Testis (tissue), 3 donors: ENCODE results near the gene DYNLRB2. TPM values are rescaled to one million over a fixed set of nuclear protein-coding genes. Genes with fewer than 3 reads are reported as not detected.

ENCODE experiments used
- DNase-seq: peaks from one replicate; pipeline ENCODE4 v3.0.0-alpha.2; 2019
- H3K27ac ChIP-seq, 2 donors: fragments of 200-600 bp; sonication (generic); one replicate each; pipeline ENCODE4 v1.5.1; 2019
- H3K27me3 ChIP-seq: fragments of 200-600 bp; sonication (generic); one replicate; pipeline ENCODE4 v1.5.1; 2019
- H3K36me3 ChIP-seq: fragments of 200-600 bp; sonication (generic); one replicate; pipeline ENCODE4 v1.5.1; 2017; ENCODE audit warnings: low read depth; ENCODE audit errors: missing control alignments
- H3K4me1 ChIP-seq: fragments of 200-600 bp; sonication (generic); one replicate; pipeline ENCODE4 v1.5.1; 2019
- H3K4me3 ChIP-seq, 2 donors: fragments of 200-600 bp; sonication (generic); one replicate each; pipeline ENCODE4 v1.5.1; 2017 to 2019
- H3K9me3 ChIP-seq: fragments of 200-600 bp; sonication (generic); one replicate; pipeline ENCODE4 v1.5.1; 2017
- POLR2A ChIP-seq: fragments of 450-650 bp; IDR thresholded peaks from one replicate; pipeline ENCODE4 v1.6.1; 2017; ENCODE audit warnings: antibody characterized with exemption, mild to moderate bottlenecking, moderate library complexity
- WGBS, 2 donors: methylation state at CpG; one replicate each; pipeline ENCODE4 v1.1.5; 2018; 5-methylcytosine and 5-hydroxymethylcytosine counted together
- intact Hi-C: fragments of 100-400 bp; cut with DNase I; formaldehyde crosslinking; loops from one replicate; pipeline ENCODE4 v1.15.1; 2023; ENCODE audit warnings: low total_unique reads
- polyA plus RNA-seq: library from polyadenylated mRNA; stranded (reverse); fragments of 350-450 nt; fragmentation: Illumina TruSeq; extraction: RNeasy Lipid Tissue Mini Kit (QIAGEN cat#74804); gene quantifications from one replicate; pipeline ENCODE4 v1.2.3, GENCODE V29; 2014; ENCODE audit warnings: low read depth, low replicate concordance; ENCODE audit not compliant: insufficient read depth
- total RNA-seq, 2 donors: library from RNA; depleted of rRNA; stranded (reverse); fragments of >200 nt; gene quantifications; one replicate each; pipeline ENCODE4 v1.2.3, GENCODE V29; 2016
- TF ChIP-seq, protein P1 (sequence below), 3 experiments: fragments of 450-650 bp in 2 of 3; fragments of 200-600 bp in 1 of 3; sonication (generic) in 1 of 3; IDR thresholded peaks; one replicate each; pipeline ENCODE4 v1.5.1; 2016 to 2019; ENCODE audit warnings: antibody characterized with exemption in 3 of 3, mild to moderate bottlenecking in 2 of 3, moderate library complexity in 1 of 3

DYNLRB2 gene
- total and polyA plus RNA-seq, 3 donors from 2014 or later = 95.3 to 436 (median 153) TPM

DNA sequence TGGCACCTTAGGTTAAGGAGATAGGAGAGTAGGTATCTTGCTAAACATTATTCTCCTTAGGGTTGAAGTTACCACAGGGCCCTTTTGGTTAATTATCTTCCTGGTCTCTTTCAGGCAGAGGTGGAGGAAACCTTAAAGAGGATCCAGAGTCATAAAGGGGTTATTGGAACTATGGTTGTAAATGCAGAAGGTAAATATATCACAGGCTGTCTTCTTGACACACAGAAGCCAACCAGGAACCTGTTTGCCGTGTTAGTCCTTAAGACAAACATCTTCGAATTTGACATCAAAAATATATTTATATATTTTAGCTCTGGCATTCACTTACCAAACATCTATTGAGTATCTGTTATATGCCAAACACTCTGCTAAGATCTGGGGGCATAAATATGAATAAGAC lies 2.4 kb downstream of the DYNLRB2 start:
- Histone ChIP-seq H3K36me3 (no peaks in the 10 kb centered on the region), H3K4me3 (no peak overlapping the region), H3K4me1 (no peaks in the 10 kb centered on the region), H3K9me3 (no peaks in the 10 kb centered on the region), H3K27ac (no peak overlapping the region), H3K27me3 (no peaks in the 10 kb centered on the region)
- intact Hi-C loops = no loop called here
- no peak for DNase-seq
- TF ChIP-seq, protein P1, sequence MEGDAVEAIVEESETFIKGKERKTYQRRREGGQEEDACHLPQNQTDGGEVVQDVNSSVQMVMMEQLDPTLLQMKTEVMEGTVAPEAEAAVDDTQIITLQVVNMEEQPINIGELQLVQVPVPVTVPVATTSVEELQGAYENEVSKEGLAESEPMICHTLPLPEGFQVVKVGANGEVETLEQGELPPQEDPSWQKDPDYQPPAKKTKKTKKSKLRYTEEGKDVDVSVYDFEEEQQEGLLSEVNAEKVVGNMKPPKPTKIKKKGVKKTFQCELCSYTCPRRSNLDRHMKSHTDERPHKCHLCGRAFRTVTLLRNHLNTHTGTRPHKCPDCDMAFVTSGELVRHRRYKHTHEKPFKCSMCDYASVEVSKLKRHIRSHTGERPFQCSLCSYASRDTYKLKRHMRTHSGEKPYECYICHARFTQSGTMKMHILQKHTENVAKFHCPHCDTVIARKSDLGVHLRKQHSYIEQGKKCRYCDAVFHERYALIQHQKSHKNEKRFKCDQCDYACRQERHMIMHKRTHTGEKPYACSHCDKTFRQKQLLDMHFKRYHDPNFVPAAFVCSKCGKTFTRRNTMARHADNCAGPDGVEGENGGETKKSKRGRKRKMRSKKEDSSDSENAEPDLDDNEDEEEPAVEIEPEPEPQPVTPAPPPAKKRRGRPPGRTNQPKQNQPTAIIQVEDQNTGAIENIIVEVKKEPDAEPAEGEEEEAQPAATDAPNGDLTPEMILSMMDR (IDR thresholded peaks at IDR 0.05) = no peak
- no peak for TF ChIP-seq POLR2A
- 73 to 84% methylated on average over 2 of the region's 2 CpGs for WGBS, 2 donors

DNA sequence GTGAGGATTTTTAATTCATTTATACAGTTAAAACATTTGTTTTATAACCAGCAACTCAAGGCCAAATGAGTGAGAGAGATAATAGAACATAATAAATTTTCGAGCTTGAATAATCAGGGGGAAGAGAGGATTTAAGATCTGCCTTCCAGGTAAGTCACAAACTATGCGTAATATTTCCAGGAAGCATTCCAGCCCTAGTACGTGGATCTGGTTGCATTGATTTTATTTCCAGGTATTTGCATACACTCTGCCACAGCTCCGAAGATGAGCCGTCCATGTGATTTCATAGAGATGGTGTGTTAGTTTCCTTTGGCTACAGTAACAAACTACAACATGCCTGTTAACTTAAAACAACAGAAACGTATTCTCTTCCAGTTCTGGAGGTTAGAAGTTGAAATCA lies 3.5 kb downstream of the DYNLRB2 start:
- H3K9me3 ChIP-seq = no peaks in the 10 kb centered on the region
- H3K27me3 ChIP-seq = no peaks in the 10 kb centered on the region
- WGBS, 2 donors = 80 to 86% methylated on average over 6 of the region's 6 CpGs
- H3K4me1 ChIP-seq = no peaks in the 10 kb centered on the region
- no peak for DNase-seq
- TF ChIP-seq, protein P1 (IDR thresholded peaks at IDR 0.05) = no peak
- no peak for TF ChIP-seq POLR2A
- no peak overlapping the region for H3K27ac ChIP-seq
- H3K4me3 ChIP-seq = no peak overlapping the region
- no peaks in the 10 kb centered on the region for H3K36me3 ChIP-seq
- intact Hi-C loops = no loop called here

DNA sequence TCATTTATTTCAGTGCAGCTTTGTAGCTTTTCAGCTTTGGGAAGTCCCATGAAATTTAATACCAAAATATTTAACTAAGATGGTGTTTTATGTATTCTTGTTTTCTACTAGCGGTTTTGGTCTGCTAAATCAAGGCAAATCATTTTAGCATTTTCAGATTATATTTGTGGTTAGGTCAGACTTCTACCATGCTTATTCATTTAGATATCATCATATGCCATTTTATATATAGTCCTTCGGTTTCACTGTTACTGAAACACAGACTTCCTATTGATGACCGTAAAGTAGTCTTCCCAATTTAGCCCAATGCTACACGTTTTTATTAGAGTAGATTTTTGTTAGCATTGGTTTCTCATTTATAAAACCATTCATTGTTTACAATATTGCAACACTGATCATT lies 5.5 kb downstream of the DYNLRB2 start:
- H3K4me3 ChIP-seq = no peak overlapping the region
- H3K4me1 ChIP-seq = no peaks in the 10 kb centered on the region
- no peaks in the 10 kb centered on the region for H3K27me3 ChIP-seq
- intact Hi-C loops = no loop called here
- no peak for DNase-seq
- H3K36me3 ChIP-seq = no peaks in the 10 kb centered on the region
- no peaks in the 10 kb centered on the region for H3K9me3 ChIP-seq
- no peak for TF ChIP-seq POLR2A
- TF ChIP-seq, protein P1 (IDR thresholded peaks at IDR 0.05) = no peak
- WGBS, 2 donors = 82% methylated on average over 4 of the region's 4 CpGs
- H3K27ac ChIP-seq = no peak overlapping the region

DNA sequence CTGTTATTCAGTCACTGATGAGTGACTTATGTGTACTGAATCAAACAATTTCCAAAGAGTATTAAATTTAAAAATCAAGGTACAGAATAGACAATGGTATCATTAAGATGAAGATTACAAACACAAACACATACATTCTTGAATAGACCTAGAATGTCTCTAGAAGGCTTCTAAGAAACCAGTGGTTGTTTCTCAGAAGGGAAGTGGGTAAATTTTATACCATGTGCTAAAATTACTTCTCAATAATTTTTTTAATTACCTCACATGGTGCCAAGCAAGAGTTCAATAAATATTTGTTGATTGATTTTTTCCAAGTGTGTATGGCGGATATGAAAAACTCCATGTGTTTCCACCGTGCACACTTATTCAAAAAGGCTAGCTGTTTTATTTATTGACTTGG lies 6.4 kb downstream of the DYNLRB2 start:
- DNase-seq = no peak
- intact Hi-C loops = no loop called here

DNA sequence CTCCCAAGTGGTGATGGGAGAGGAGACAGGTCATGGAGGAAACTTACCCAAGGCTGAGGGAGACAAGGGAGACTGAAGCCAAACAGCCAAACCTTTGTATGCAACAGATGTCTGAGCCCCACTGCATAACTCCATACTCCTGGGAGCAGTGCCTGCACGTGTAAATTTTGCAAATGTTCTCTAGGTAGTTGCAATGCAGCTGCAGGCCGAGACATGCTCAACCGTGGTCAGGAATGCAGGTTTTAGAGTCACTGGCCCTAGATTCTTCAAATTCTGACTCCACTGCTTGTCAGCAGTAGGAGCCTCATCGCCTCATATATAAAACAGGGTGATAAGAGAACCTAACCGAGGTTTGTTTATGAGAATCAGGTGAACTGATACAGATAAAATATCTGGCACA lies 11.5 kb downstream of the DYNLRB2 start:
- intact Hi-C loops = no loop called here
- H3K4me3 ChIP-seq = no peak overlapping the region
- no peaks in the 10 kb centered on the region for H3K9me3 ChIP-seq
- no peaks in the 10 kb centered on the region for H3K27me3 ChIP-seq
- DNase-seq = no peak
- no peaks in the 10 kb centered on the region for H3K36me3 ChIP-seq
- H3K27ac ChIP-seq = no peak overlapping the region
- no peaks in the 10 kb centered on the region for H3K4me1 ChIP-seq
- WGBS, 2 donors = 58 to 60% methylated on average over 5 of the region's 5 CpGs
- TF ChIP-seq, protein P1 (IDR thresholded peaks at IDR 0.05) = no peak
- no peak for TF ChIP-seq POLR2A

More for the DNA sequence above, 6.4 kb downstream of the DYNLRB2 start:
- Histone ChIP-seq H3K4me1 (no peaks in the 10 kb centered on the region), H3K27me3 (no peaks in the 10 kb centered on the region), H3K9me3 (no peaks in the 10 kb centered on the region), H3K36me3 (no peaks in the 10 kb centered on the region), H3K4me3 (no peak overlapping the region), H3K27ac (no peak overlapping the region)
- WGBS, 2 donors = 81 to 93% methylated on average over 2 of the region's 2 CpGs
- TF ChIP-seq, protein P1 (IDR thresholded peaks at IDR 0.05) = no peak
- no peak for TF ChIP-seq POLR2A
